Daoy (cell line): ENCODE results near the gene MED13L. TPM values are rescaled to one million over a fixed set of nuclear protein-coding genes. Genes with fewer than 3 reads are reported as not detected.

Experiments
- DNase-seq: peaks from one replicate; pipeline ENCODE4 v3.0.0-alpha.2; 2015; ENCODE audit warnings: low read depth
- total RNA-seq: library from RNA; depleted of rRNA; stranded (reverse); fragments of >200 nt; shearing (Covaris generic); gene quantifications from 2 replicates; pipeline ENCODE4 v1.2.3, GENCODE V29; 2014

MED13L gene
- total RNA-seq, 1 experiment from 2014 or later = 36.2 TPM

GRCh38 chr12:116213885-116214527 is 63.5 kb downstream of the MED13L start:
- DNase-seq = no peak

GRCh38 chr12:116213014-116213413 is 64.5 kb downstream of the MED13L start:
- no peak for DNase-seq

- DNase-seq = no peak
Measured at GRCh38 chr12:116210762-116211161, 66.7 kb downstream of the MED13L start.

- DNase-seq = no peak
Measured at GRCh38 chr12:116210131-116210530, 67.4 kb downstream of the MED13L start.

- no peak for DNase-seq
Measured at GRCh38 chr12:116209503-116209902, 68.0 kb downstream of the MED13L start.

GRCh38 chr12:116207274-116207673 is 70.2 kb downstream of the MED13L start:
- no peak for DNase-seq

GRCh38 chr12:116206828-116207227 is 70.7 kb downstream of the MED13L start:
- DNase-seq = no peak

- DNase-seq = no peak
Measured at GRCh38 chr12:116204785-116205184, 72.7 kb downstream of the MED13L start.

GRCh38 chr12:116204169-116204568 is 73.3 kb downstream of the MED13L start:
- no peak for DNase-seq

GRCh38 chr12:116202940-116203339 is 74.6 kb downstream of the MED13L start:
- DNase-seq = no peak

GRCh38 chr12:116202433-116202832 is 75.1 kb downstream of the MED13L start:
- DNase-seq = no peak

GRCh38 chr12:116201908-116202307 is 75.6 kb downstream of the MED13L start:
- no peak for DNase-seq

- no peak for DNase-seq
Measured at GRCh38 chr12:116201359-116201758, 76.1 kb downstream of the MED13L start.

- DNase-seq = no peak
Measured at GRCh38 chr12:116200812-116201211, 76.7 kb downstream of the MED13L start.

GRCh38 chr12:116199160-116199706 is 78.3 kb downstream of the MED13L start:
- DNase-seq = no peak

GRCh38 chr12:116196752-116197718 is 80.5 kb downstream of the MED13L start:
- no peak for DNase-seq

GRCh38 chr12:116196226-116196625 is 81.3 kb downstream of the MED13L start:
- no peak for DNase-seq

GRCh38 chr12:116194935-116195431 is 82.5 kb downstream of the MED13L start:
- DNase-seq = no peak

- no peak for DNase-seq
Measured at GRCh38 chr12:116189692-116190091, 87.8 kb downstream of the MED13L start.

GRCh38 chr12:116188581-116188980 is 88.9 kb downstream of the MED13L start:
- DNase-seq = no peak

- DNase-seq = no peak
Measured at GRCh38 chr12:116187151-116187511, 90.4 kb downstream of the MED13L start.

GRCh38 chr12:116186482-116187150 is 90.9 kb downstream of the MED13L start:
- DNase-seq = no peak
